AG09319 (cell line): Measurements from ENCODE around the gene FNIP2.

Experiments
- DNase-seq: peaks from one replicate; pipeline ENCODE4 v3.0.0-alpha.2; 2010; ENCODE audit warnings: low read depth; ENCODE audit errors: extremely low read depth
- TF ChIP-seq, protein P1 (sequence below): IDR thresholded peaks from 2 replicates; pipeline ENCODE4 v1.5.1; 2011; ENCODE audit warnings: low read depth, mild to moderate bottlenecking, inconsistent platforms, low read length, moderate library complexity

FNIP2 gene

GRCh38 chr4:158816955-158817354, 48.1 kb downstream of the FNIP2 start:
- DNase-seq: no peak
- TF ChIP-seq, protein P1, sequence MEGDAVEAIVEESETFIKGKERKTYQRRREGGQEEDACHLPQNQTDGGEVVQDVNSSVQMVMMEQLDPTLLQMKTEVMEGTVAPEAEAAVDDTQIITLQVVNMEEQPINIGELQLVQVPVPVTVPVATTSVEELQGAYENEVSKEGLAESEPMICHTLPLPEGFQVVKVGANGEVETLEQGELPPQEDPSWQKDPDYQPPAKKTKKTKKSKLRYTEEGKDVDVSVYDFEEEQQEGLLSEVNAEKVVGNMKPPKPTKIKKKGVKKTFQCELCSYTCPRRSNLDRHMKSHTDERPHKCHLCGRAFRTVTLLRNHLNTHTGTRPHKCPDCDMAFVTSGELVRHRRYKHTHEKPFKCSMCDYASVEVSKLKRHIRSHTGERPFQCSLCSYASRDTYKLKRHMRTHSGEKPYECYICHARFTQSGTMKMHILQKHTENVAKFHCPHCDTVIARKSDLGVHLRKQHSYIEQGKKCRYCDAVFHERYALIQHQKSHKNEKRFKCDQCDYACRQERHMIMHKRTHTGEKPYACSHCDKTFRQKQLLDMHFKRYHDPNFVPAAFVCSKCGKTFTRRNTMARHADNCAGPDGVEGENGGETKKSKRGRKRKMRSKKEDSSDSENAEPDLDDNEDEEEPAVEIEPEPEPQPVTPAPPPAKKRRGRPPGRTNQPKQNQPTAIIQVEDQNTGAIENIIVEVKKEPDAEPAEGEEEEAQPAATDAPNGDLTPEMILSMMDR: no peak

DNA sequence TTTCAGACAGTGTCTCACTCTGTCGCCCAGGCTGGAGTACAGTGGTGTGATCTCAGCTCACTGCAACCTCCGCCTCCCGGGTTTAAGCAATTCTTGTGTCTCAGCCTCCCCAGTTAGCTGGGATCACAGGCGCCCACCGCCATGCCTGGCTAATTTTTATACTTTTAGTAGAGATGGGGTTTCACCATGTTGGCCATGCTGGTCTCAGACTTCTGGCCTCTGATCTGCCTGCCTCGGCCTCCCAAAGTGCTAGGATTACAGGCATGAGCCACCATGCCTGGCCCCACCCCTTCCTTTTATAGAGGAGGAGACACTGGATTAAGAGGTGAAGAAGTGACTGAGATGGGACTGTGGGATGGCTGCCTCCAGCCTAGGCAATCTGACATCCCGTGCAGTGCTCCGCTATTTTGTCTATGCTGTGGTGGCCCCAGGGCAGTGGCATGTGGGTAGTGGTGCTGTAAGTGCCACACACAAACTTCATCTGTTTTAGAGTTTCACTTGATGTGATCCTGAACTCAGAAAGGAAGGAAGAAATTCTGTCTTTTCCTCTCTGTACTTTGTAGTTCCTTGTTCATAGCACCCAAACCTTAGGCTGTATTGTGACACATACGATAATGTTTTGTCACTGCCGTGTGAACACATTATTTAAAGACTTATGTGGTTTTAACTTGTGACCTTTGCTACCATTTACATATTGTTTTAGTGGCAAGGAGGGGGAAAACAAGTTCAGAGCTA, 48.9 kb downstream of the FNIP2 start:
- no peak for DNase-seq
- TF ChIP-seq, protein P1: no peak

- TF ChIP-seq, protein P1: no peak
- no peak for DNase-seq
Observed at GRCh38 chr4:158818560-158819140, 49.8 kb downstream of the FNIP2 start.

GRCh38 chr4:158819942-158820786, 51.3 kb downstream of the FNIP2 start:
- no peak for DNase-seq
- TF ChIP-seq, protein P1: no peak

- TF ChIP-seq, protein P1: no peak
- no peak for DNase-seq
Observed at GRCh38 chr4:158821228-158821971, 52.6 kb downstream of the FNIP2 start.

- TF ChIP-seq, protein P1: no peak
- no peak for DNase-seq
Observed at GRCh38 chr4:158822348-158822747, 53.5 kb downstream of the FNIP2 start.
